Mesothelial cell of epicardium (in vitro differentiated cells): ENCODE measurements around the gene WDR70. TPM values are rescaled to one million over a fixed set of nuclear protein-coding genes. Genes with fewer than 3 reads are reported as not detected.
"Not testable (repeated sequence)": the region's sequence is repeated elsewhere in the genome, so short reads cannot be mapped to it uniquely, and the experiment has no call there.

Source experiments
- DNase-seq, 2 experiments: peaks; one replicate each; pipeline ENCODE4 v3.0.0; 2021; ENCODE audit warnings: low spot score in 2 of 2; ENCODE audit not compliant: unreplicated experiment in 2 of 2
- H3K27ac Mint-ChIP-seq: 2 replicates; pipeline ENCODE4 v1.8.0; 2021; ENCODE audit warnings: mixed read lengths
- H3K27me3 Mint-ChIP-seq: 2 replicates; pipeline ENCODE4 v1.8.0; 2021; ENCODE audit warnings: low read depth, mixed read lengths
- H3K36me3 Mint-ChIP-seq: 2 replicates; pipeline ENCODE4 v1.8.0; 2021; ENCODE audit warnings: mixed read lengths
- H3K4me1 Mint-ChIP-seq: 2 replicates; pipeline ENCODE4 v1.8.0; 2021; ENCODE audit warnings: mixed read lengths
- H3K4me3 Mint-ChIP-seq: 2 replicates; pipeline ENCODE4 v1.8.0; 2021; ENCODE audit warnings: mild to moderate bottlenecking, moderate library complexity, mixed read lengths
- H3K9me3 Mint-ChIP-seq: 2 replicates; pipeline ENCODE4 v1.8.0; 2021; ENCODE audit warnings: mixed read lengths
- total RNA-seq: library from RNA; stranded (reverse); gene quantifications from 3 replicates; pipeline ENCODE4 v1.2.1, GENCODE V29; 2021
- TF ChIP-seq, protein P1 (sequence below): fragments of 200-600 bp; sonication (generic); IDR thresholded peaks from one replicate; pipeline ENCODE4 v1.5.0; 2021; ENCODE audit warnings: antibody characterized with exemption; ENCODE audit not compliant: unreplicated experiment

Gene WDR70
- total RNA-seq, 1 donor from 2014 or later, result 47.8 TPM

DNA sequence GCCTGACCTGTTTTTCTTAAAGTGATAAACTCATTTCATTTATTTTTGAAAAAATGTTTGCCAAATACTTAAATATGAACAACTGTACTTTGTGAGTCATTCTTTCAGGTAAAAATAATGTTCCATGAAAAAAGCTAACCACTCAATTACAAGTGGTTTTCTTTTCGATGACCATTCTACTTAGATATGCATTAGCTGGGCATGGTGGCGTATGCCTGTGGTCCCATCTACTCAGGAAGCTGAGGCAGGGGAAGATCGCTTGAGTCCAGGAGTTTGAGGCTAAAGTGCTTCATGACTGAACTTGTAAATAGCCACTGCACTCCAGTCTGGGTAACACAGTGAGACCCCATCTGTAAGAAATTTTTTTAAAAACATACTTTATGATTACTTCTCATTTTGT, 4.0 kb upstream of the WDR70 start:
- TF ChIP-seq, protein P1, sequence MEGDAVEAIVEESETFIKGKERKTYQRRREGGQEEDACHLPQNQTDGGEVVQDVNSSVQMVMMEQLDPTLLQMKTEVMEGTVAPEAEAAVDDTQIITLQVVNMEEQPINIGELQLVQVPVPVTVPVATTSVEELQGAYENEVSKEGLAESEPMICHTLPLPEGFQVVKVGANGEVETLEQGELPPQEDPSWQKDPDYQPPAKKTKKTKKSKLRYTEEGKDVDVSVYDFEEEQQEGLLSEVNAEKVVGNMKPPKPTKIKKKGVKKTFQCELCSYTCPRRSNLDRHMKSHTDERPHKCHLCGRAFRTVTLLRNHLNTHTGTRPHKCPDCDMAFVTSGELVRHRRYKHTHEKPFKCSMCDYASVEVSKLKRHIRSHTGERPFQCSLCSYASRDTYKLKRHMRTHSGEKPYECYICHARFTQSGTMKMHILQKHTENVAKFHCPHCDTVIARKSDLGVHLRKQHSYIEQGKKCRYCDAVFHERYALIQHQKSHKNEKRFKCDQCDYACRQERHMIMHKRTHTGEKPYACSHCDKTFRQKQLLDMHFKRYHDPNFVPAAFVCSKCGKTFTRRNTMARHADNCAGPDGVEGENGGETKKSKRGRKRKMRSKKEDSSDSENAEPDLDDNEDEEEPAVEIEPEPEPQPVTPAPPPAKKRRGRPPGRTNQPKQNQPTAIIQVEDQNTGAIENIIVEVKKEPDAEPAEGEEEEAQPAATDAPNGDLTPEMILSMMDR, result no peak
- Mint-ChIP-seq H3K4me1 (peaks cover 14% of the 10 kb centered on the region), H3K4me3 (no peak overlapping the region), H3K27me3 (peaks cover 6% of the 10 kb centered on the region), H3K9me3 (no peaks in the 10 kb centered on the region), H3K36me3 (no peaks in the 10 kb centered on the region), H3K27ac (no peak overlapping the region)
- DNase-seq, result no peak

DNA sequence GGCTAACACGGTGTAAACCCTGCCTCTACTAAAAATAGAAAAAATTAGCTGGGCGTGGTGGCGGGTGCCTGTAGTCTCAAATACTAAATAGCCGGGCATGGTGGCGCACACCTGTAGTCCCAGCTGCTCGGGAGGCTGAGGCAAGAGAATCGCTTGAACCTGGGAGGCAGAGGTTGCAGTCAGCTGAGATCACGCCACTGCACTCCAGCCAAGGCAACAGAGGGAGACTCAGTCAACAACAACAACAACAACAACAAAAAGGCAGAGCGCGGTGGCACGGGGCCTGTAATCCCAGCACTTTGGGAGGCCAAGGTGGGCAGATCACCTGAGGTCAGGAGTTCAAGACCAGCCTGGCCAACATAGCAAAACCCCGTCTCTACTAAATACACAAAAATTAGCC, 1.1 kb upstream of the WDR70 start:
- DNase-seq, H3K36me3 Mint-ChIP-seq, H3K4me1 Mint-ChIP-seq, H3K27me3 Mint-ChIP-seq, H3K9me3 Mint-ChIP-seq, H3K27ac Mint-ChIP-seq: not testable (repeated sequence)
- H3K4me3 Mint-ChIP-seq, result peak overlapping the region; percentile 98

DNA sequence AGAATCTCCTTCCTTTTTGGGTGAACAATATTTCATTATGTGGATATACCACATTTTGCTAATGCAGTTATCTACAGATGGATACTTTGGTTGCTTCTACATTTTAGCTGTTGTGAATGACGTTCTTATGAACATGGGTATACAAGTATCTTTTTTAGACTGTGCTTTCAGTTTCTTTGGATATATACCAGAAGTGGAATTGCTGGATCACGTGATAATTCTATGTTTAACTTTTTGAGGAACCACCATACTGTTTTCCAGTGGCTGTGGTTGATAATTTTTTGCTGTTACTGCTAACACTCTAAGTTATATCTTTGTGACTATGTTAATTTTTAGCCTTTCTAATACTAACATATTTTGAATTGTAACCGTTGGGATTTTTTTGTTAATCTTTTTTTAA, 12.5 kb downstream of the WDR70 start:
- DNase-seq, result no peak
- no peaks in the 10 kb centered on the region for H3K27me3 Mint-ChIP-seq
- peaks cover 24% of the 10 kb centered on the region for H3K36me3 Mint-ChIP-seq
- H3K27ac Mint-ChIP-seq, result no peak overlapping the region
- TF ChIP-seq, protein P1, result no peak
- H3K4me1 Mint-ChIP-seq, result no peaks in the 10 kb centered on the region
- no peak overlapping the region for H3K4me3 Mint-ChIP-seq
- H3K9me3 Mint-ChIP-seq, result no peaks in the 10 kb centered on the region

DNA sequence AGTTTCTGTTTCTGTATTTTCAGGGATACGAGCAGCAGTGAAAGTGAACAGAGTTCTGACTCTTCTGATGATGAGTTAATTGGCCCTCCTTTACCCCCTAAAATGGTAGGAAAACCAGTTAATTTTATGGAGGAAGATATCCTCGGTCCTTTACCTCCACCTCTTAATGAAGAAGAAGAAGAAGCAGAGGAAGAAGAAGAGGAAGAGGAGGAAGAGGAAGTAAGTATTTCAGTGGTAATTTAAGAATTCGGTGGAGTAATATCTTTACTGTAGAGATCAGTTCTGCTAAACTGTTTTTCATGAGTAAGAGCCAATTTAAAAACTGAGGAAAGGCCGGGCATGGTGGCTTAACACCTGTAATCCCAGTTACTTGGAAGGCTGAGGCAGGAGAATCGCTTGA, 17.2 kb downstream of the WDR70 start:
- TF ChIP-seq, protein P1, result no peak
- Mint-ChIP-seq H3K27me3 (no peaks in the 10 kb centered on the region), H3K4me3 (no peak overlapping the region), H3K9me3 (no peaks in the 10 kb centered on the region), H3K36me3 (peaks cover 24% of the 10 kb centered on the region), H3K27ac (no peak overlapping the region), H3K4me1 (no peaks in the 10 kb centered on the region)
- DNase-seq, result no peak

DNA sequence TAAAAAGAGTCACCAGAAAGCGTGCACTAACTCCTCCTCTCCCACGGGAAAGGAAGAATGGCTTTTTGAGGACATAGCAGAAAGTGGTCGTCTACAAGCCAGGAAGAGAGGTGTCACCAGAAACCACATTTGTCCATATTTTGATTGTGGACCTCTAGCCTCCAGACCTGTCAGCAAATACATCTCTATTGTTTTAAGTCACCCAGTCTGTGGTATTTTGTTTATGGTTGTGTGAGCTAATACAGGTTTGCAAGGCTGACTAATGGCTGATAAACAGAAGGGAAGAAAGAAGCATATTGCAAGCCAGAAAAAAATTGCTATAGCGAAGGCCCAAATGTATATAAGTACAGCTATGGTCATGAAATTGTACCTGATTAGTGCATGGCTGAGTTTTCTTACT, 21.4 kb downstream of the WDR70 start:
- Mint-ChIP-seq H3K9me3 (no peaks in the 10 kb centered on the region), H3K27me3 (no peaks in the 10 kb centered on the region), H3K36me3 (peaks cover 26% of the 10 kb centered on the region), H3K27ac (no peak overlapping the region), H3K4me3 (no peak overlapping the region), H3K4me1 (no peaks in the 10 kb centered on the region)
- TF ChIP-seq, protein P1, result no peak
- DNase-seq, result no peak

DNA sequence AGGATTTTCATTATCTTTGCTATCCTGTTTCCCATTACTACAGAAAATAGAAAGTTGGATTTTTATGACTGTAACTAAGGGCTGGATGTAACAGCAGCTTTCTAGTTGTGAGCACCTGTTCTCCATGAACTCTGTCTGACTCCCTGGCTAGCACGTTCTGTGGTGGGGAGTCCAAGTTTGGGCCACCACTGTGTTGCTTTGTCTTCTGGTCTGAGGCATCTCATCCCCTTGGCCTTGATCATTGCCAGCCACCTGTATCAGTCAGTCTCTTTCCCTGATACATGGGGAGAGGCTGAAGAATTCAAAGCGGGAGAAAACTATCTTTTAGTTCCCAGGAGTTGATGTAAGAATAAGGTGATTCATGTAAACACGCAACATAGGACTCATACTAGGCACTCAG, 33.4 kb downstream of the WDR70 start:
- TF ChIP-seq, protein P1, result no peak
- no peak overlapping the region for H3K4me3 Mint-ChIP-seq

DNA sequence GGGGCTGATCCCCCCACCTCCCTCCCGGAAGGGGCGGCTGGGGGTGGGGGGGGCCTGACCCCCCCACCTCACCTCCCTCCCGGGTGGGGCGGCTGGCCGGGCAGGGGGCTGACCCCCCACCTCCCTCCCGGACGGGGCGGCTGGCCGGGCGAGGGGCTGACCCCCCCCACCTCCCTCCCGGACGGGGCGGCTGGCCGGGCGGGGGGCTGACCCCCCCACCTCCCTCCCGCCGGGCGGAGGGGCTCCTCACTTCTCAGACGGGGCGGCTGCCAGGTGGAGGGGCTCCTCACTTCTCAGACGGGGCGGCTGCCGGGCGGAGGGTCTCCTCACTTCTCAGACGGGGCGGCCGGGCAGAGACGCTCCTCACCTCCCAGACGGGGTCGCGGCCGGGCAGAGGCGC, 36.3 kb downstream of the WDR70 start:
- H3K4me3 Mint-ChIP-seq, H3K27me3 Mint-ChIP-seq, H3K9me3 Mint-ChIP-seq, H3K4me1 Mint-ChIP-seq, DNase-seq, H3K27ac Mint-ChIP-seq: not testable (repeated sequence)
- peaks cover 25% of the 10 kb centered on the region for H3K36me3 Mint-ChIP-seq

More for the DNA sequence above, 33.4 kb downstream of the WDR70 start:
- no peak for DNase-seq
- H3K27me3 Mint-ChIP-seq, result no peaks in the 10 kb centered on the region
- no peak overlapping the region for H3K27ac Mint-ChIP-seq
- no peaks in the 10 kb centered on the region for H3K4me1 Mint-ChIP-seq
- no peaks in the 10 kb centered on the region for H3K9me3 Mint-ChIP-seq
- H3K36me3 Mint-ChIP-seq, result peaks cover 17% of the 10 kb centered on the region
